K562 (cell line): Measurements from ENCODE around the gene NIFK. TPM values are rescaled to one million over a fixed set of nuclear protein-coding genes. Genes with fewer than 3 reads are reported as not detected.

ENCODE experiments used
- ATAC-seq: fragments of 200-7000 bp; cut with Tn5 transposase; 3 replicates; pipeline ENCODE4 v1.9.1; 2020; ENCODE audit warnings: moderate library complexity
- BruUV-seq: library from RNA; stranded (reverse); fragments of 400-500 nt; replicated peaks from 2 replicates; lab custom pipeline; 2021; lab: Mats Ljungman, UMichigan
- CTCF ChIA-PET: fragments of 300-600 bp; formaldehyde crosslinking; extraction: SDS; loops from one replicate; lab custom pipeline; 2021; ENCODE audit warnings: low intra/inter-chr PET ratio; lab: Yijun Ruan, JAX
- POLR2A ChIA-PET: fragments of 300-600, 350-650 bp; sonication (Branson Sonifier 250); formaldehyde crosslinking; extraction: SDS; loops from one replicate; lab custom pipeline; 2021; ENCODE audit warnings: antibody characterized with exemption, inconsistent platforms; lab: Yijun Ruan, JAX
- DNase-seq, 4 experiments: peaks; one replicate each; pipeline versions ENCODE4 v3.0.0 to v3.0.0-alpha.2; 2011 to 2018; ENCODE audit warnings: low spot score in 3 of 4, mixed read lengths in 3 of 4; ENCODE audit errors: extremely low read depth in 1 of 4
- FAIRE-seq: peaks from 2 replicates; lab custom pipeline; 2011; peaks lifted over from hg19 to GRCh38; lab: Jason Lieb, UNC
- H2AFZ ChIP-seq: 2 replicates; pipeline ENCODE4 v1.6.0; 2011; ENCODE audit warnings: low read depth, low read length, control low read depth, inconsistent platforms
- H3K27ac ChIP-seq: fragments of 200-600 bp; 3 replicates; pipeline ENCODE4 v1.8.0; 2011; ENCODE audit warnings: low read depth, mild to moderate bottlenecking, control low read depth, inconsistent platforms, low read length, moderate library complexity, mixed read lengths; ENCODE audit errors: extremely low read depth
- H3K27me3 ChIP-seq, 2 experiments: fragments of 300-600 bp in 1 of 2; 2 replicates in 1 of 2; 3 replicates in 1 of 2; pipeline versions ENCODE4 v1.6.0 to v1.8.0; 2011; ENCODE audit warnings: inconsistent platforms in 2 of 2, low read length in 2 of 2, mild to moderate bottlenecking in 1 of 2, mixed read lengths in 1 of 2, moderate library complexity in 1 of 2; ENCODE audit not compliant: control insufficient read depth in 2 of 2, insufficient read depth in 2 of 2
- H3K36me3 ChIP-seq: fragments of 300-600 bp; 3 replicates; pipeline ENCODE4 v1.8.0; 2011; ENCODE audit warnings: mild to moderate bottlenecking, low read length, inconsistent platforms; ENCODE audit not compliant: control insufficient read depth, insufficient read depth
- H3K4me1 ChIP-seq, 2 experiments: fragments of 200-600 bp in 1 of 2; replicated peaks in 1 of 2; 2 replicates in 1 of 2; 3 replicates in 1 of 2; pipeline versions ENCODE4 v1.5.1 to v1.8.0; 2011; ENCODE audit warnings: inconsistent platforms in 2 of 2, low read length in 2 of 2, mild to moderate bottlenecking in 1 of 2, mixed read lengths in 1 of 2, moderate library complexity in 1 of 2; ENCODE audit not compliant: control insufficient read depth in 2 of 2, insufficient read depth in 2 of 2
- H3K4me2 ChIP-seq: 2 replicates; pipeline ENCODE4 v1.6.1; 2011; ENCODE audit warnings: low read length, control low read depth, inconsistent platforms, mixed read lengths; ENCODE audit not compliant: insufficient read depth
- H3K4me3 ChIP-seq: fragments of 200-600 bp; sonication (generic), shearing (Covaris generic); 2 replicates; pipeline ENCODE4 v1.5.1; 2016; ENCODE audit warnings: control low read depth, inconsistent platforms
- H3K79me2 ChIP-seq: fragments of 200-600 bp; 3 replicates; pipeline ENCODE4 v1.8.0; 2011; ENCODE audit warnings: low read length, inconsistent platforms; ENCODE audit not compliant: control insufficient read depth, insufficient read depth
- H3K9ac ChIP-seq, 2 experiments: 2 replicates each; pipeline versions ENCODE4 v1.6.0 to v1.6.1; 2011; ENCODE audit warnings: low read depth in 2 of 2, low read length in 2 of 2, control low read depth in 1 of 2, inconsistent platforms in 1 of 2, mild to moderate bottlenecking in 1 of 2, mixed read lengths in 1 of 2; ENCODE audit not compliant: insufficient read depth in 1 of 2
- H3K9me1 ChIP-seq: one replicate; pipeline ENCODE4 v1.6.0; 2011; ENCODE audit warnings: inconsistent platforms, mild to moderate bottlenecking, low read length, moderate library complexity; ENCODE audit not compliant: control insufficient read depth, insufficient read depth
- H3K9me3 ChIP-seq: replicated peaks from 2 replicates; pipeline ENCODE4 v1.5.1; 2011; ENCODE audit warnings: low read depth, low read length, inconsistent platforms; ENCODE audit not compliant: control insufficient read depth, insufficient read depth
- H4K20me1 ChIP-seq: replicated peaks from 2 replicates; pipeline ENCODE4 v1.6.1; 2011; ENCODE audit warnings: low read length, inconsistent platforms, mixed read lengths; ENCODE audit not compliant: control insufficient read depth, insufficient read depth
- BCL6 ChIP-seq: fragments of 250-450 bp; sonication (Bioruptor Pico); IDR thresholded peaks from 2 replicates; pipeline ENCODE4 v1.4.0; 2020
- CCNT2 ChIP-seq: IDR thresholded peaks from 2 replicates; pipeline ENCODE4 v1.6.1; 2011; ENCODE audit warnings: borderline replicate concordance, low read depth, mild to moderate bottlenecking, moderate library complexity, mixed read lengths, low read length; ENCODE audit not compliant: insufficient read length; ENCODE audit errors: extremely low read depth
- EZH2 ChIP-seq: IDR thresholded peaks from 2 replicates; pipeline ENCODE4 v1.6.1; 2012; ENCODE audit warnings: low read depth, mild to moderate bottlenecking, inconsistent platforms, low read length, borderline replicate concordance
- MTF1 ChIP-seq: fragments of 250-450 bp; sonication (Bioruptor Pico); IDR thresholded peaks from 2 replicates; pipeline ENCODE4 v1.9.0; 2021; ENCODE audit warnings: moderate library complexity, mild to moderate bottlenecking, inconsistent platforms, borderline replicate concordance
- MXI1 ChIP-seq: IDR thresholded peaks from 2 replicates; pipeline ENCODE4 v1.6.1; 2011; ENCODE audit warnings: low read depth, mild to moderate bottlenecking, improper control_type of control experiment, low read length
- NBN ChIP-seq: fragments of 450-650 bp; IDR thresholded peaks from 2 replicates; pipeline ENCODE4 v1.6.1; 2016; ENCODE audit warnings: low read depth, mild to moderate bottlenecking
- NCOA6 ChIP-seq: fragments of 450-650 bp; IDR thresholded peaks from 2 replicates; pipeline ENCODE4 v1.6.1; 2017; ENCODE audit warnings: mild to moderate bottlenecking
- NELFE ChIP-seq: IDR thresholded peaks from 2 replicates; pipeline ENCODE4 v1.6.1; 2011; ENCODE audit warnings: mild to moderate bottlenecking; ENCODE audit not compliant: insufficient read depth, insufficient read length
- NFE2 ChIP-seq: IDR thresholded peaks from 2 replicates; pipeline ENCODE4 v1.6.1; 2014; ENCODE audit warnings: antibody characterized with exemption, low read depth
- NFE2L1 ChIP-seq: fragments of 450-650 bp; IDR thresholded peaks from 2 replicates; pipeline ENCODE4 v1.6.1; 2016; ENCODE audit warnings: missing genetic modification characterization, low read depth, mild to moderate bottlenecking, missing compliant biosample characterization, moderate library complexity, borderline replicate concordance
- RBM15 ChIP-seq: fragments of 200-400 bp; formaldehyde crosslinking; IDR thresholded peaks from 2 replicates; pipeline ENCODE4 v1.6.1; 2018; ENCODE audit warnings: mild to moderate bottlenecking, low read length, moderate library complexity; ENCODE audit not compliant: insufficient read depth
- SAP30 ChIP-seq: fragments of 200-600 bp; sonication (generic); IDR thresholded peaks from 2 replicates; pipeline ENCODE4 v1.6.1; 2012; ENCODE audit warnings: borderline replicate concordance, low read depth, mild to moderate bottlenecking, moderate library complexity, low read length, control low read depth, inconsistent platforms; ENCODE audit not compliant: insufficient read depth, poor library complexity, severe bottlenecking
- SLC30A9 ChIP-seq: fragments of 250-450 bp; sonication (Bioruptor Pico); IDR thresholded peaks from 2 replicates; pipeline ENCODE4 v1.8.0; 2022; ENCODE audit warnings: mild to moderate bottlenecking, moderate library complexity
- SNIP1 ChIP-seq: fragments of 450-650 bp; IDR thresholded peaks from 2 replicates; pipeline ENCODE4 v1.7.1; 2017; ENCODE audit warnings: low read depth, mild to moderate bottlenecking
- SREBF2 ChIP-seq: sonication (generic); formaldehyde crosslinking; IDR thresholded peaks from 2 replicates; pipeline ENCODE4 v1.4.0; 2020; ENCODE audit warnings: mild to moderate bottlenecking, missing genetic modification reagents
- TBL1XR1 ChIP-seq, 2 experiments: IDR thresholded peaks; 2 replicates each; pipeline ENCODE4 v1.6.1; 2012; ENCODE audit warnings: improper control_type of control experiment in 2 of 2, low read length in 2 of 2, mild to moderate bottlenecking in 1 of 2
- TEAD1 ChIP-seq, 2 experiments: fragments of 450-650 bp in 1 of 2; sonication (generic) in 1 of 2; formaldehyde crosslinking; IDR thresholded peaks; 2 replicates each; pipeline versions ENCODE4 v1.4.0 to v1.8.0; 2020 to 2022; ENCODE audit warnings: mild to moderate bottlenecking in 2 of 2, missing genetic modification reagents in 1 of 2
- ZNF77 ChIP-seq: fragments of 250-450 bp; sonication (Bioruptor Pico); IDR thresholded peaks from 2 replicates; pipeline ENCODE4 v1.5.0; 2020
- WGBS: fragments of 100-300 bp; shearing (Covaris generic); methylation state at CpG from one replicate; pipeline ENCODE4 v1.1.6; 2016; ENCODE audit warnings: low coverage, mixed read lengths; ENCODE audit not compliant: insufficient coverage; ENCODE audit errors: missing lambda C conversion rate; 5-methylcytosine and 5-hydroxymethylcytosine counted together
- in situ Hi-C: fragments of 300-500 bp; cut with MboI; formaldehyde crosslinking; loops from 4 replicates; pipeline ENCODE4 v1.15.0; 2018; ENCODE audit warnings: inconsistent platforms, mixed read lengths
- intact Hi-C: fragments of 100-400 bp; cut with micrococcal nuclease; formaldehyde crosslinking; loops from 2 replicates; pipeline ENCODE4 v1.14.2; 2022
- polyA plus RNA-seq, 8 experiments: library from polyadenylated mRNA; depleted of rRNA in 4 of 8; stranded (reverse) in 5 of 8; unstranded in 3 of 8; fragments of >200 nt; fragmentation: Nextera tagmentation in 2 of 8; fragmentation: Illumina TruSeq in 1 of 8; extraction: Ambion mirVana in 2 of 8; extraction: Trizol in 1 of 8; gene quantifications; 2 replicates each; pipeline versions ENCODE4 v1.2.1 to v1.2.3, GENCODE V29; 2011 to 2014; ENCODE audit warnings: inconsistent platforms in 1 of 8, missing spikeins in 1 of 8
- total RNA-seq, 7 experiments: library from RNA; depleted of rRNA in 6 of 7; stranded (reverse); fragments of >200 nt in 6 of 7; fragmentation: Illumina TruSeq in 2 of 7; extraction: Trizol in 2 of 7; gene quantifications; 2 replicates each; pipeline versions ENCODE4 v1.2.1 to v1.2.3, GENCODE V29; 2011 to 2021; ENCODE audit warnings: low replicate concordance in 1 of 7
- TF ChIP-seq, protein P1 (sequence below): fragments of 250-450 bp; sonication (Bioruptor Pico); IDR thresholded peaks from 2 replicates; pipeline ENCODE4 v1.8.0; 2021; ENCODE audit warnings: mild to moderate bottlenecking, moderate library complexity
- TF ChIP-seq, protein P2 (sequence below): sonication (generic); formaldehyde crosslinking; IDR thresholded peaks from 2 replicates; pipeline ENCODE4 v1.8.0; 2022; ENCODE audit warnings: mild to moderate bottlenecking, low read depth, missing genetic modification reagents

Gene NIFK
- total and polyA plus RNA-seq, 9 of the 15 experiments (the other 6 are each of a cell fraction or from before 2014, with no cell fraction given) = 60.2 to 426 (median 183) TPM

DNA sequence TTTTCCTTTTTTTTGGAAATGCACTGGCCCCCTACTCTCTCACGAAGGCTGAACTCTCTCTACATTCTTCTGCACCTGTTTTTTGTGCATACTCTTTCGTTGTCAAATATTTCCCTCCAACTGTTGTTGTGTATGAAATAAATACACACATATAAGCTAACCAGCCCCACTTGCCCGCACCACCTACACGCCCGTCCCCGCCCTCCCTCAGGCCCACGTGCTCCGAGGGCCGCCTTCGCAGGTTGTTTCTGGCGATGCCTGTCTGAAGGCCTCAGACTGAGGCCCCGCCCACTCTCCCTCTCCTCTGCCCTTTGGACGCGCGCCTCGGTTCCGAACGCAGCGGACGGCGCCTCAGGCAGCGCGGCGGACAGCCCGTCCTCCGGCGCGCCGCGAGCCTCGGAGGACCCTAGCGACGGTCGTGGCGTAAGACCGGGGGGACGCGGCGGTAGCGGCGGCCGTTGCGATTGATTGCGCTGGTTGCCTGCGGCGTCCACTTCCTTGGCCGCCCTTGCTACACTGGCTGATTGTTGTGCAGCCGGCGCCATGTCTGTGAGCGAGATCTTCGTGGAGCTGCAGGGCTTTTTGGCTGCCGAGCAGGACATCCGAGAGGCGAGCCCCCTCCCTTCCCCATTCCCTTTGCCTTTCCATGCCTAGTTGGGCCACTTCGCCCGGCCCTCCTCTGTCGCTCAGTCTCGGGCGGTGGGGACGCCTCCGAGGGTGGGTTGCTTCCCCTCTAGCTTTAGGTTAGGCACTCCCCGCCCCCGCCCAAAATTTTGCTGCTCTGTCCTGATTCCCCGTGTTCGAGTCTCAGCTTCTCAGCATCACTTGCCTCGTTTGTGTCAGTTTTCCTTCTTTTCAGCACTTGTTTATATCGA is 18.8 kb upstream of the NIFK start, which contains the start of gene TSN:
Gene TSN, plus strand, starts transcription at position 415 of the 875 bp plus-strand sequence. Its CDS starts 129 bp downstream, at position 544.
- 0% methylated on average over 52 of the region's 67 CpGs for WGBS
- CTCF ChIA-PET = no interaction called here
- H3K4me1 ChIP-seq = peaks cover 0 to 3% of the 10 kb centered on the region in 2 experiments; a peak in 3 of 5 replicates
- H3K9me1 ChIP-seq = no peaks in the 10 kb centered on the region
- no peaks in the 10 kb centered on the region for H3K9me3 ChIP-seq
- intact Hi-C loops = no loop called here
- peaks cover 34% of the 10 kb centered on the region for H3K36me3 ChIP-seq
- H3K4me2 ChIP-seq = peak within 1 kb of the TSS; percentile 87
- in situ Hi-C loops = loop anchor here (10.0 kb wide), 1 partner anchor 361 kb away; no protein-coding TSS in a partner anchor
- FAIRE-seq (peak; percentile 80), ATAC-seq (peak; percentile 99), DNase-seq (peak; percentile 93 to 100 (median 94))
- H4K20me1 ChIP-seq = no peaks in the 10 kb centered on the region
- peak within 1 kb of the TSS; percentile 87 for H3K27ac ChIP-seq
- H3K4me3 ChIP-seq = peak within 1 kb of the TSS; percentile 96
- H2AFZ ChIP-seq = peak within 1 kb of the TSS; percentile 84
- no TSS peak for BruUV-seq
- H3K27me3 ChIP-seq = no peaks in the 10 kb centered on the region
- peak within 1 kb of the TSS; percentile 88 to 98 for H3K9ac ChIP-seq
- peaks cover 41% of the 10 kb centered on the region for H3K79me2 ChIP-seq
- POLR2A ChIA-PET = interaction anchor here (0.6 to 2.5 kb wide), 4 partner anchors 8 to 224 kb away, joined by 3 to 15 read pairs (median 4); partner anchors contain the start of gene RNU4ATAC
- TF ChIP-seq, protein P1, sequence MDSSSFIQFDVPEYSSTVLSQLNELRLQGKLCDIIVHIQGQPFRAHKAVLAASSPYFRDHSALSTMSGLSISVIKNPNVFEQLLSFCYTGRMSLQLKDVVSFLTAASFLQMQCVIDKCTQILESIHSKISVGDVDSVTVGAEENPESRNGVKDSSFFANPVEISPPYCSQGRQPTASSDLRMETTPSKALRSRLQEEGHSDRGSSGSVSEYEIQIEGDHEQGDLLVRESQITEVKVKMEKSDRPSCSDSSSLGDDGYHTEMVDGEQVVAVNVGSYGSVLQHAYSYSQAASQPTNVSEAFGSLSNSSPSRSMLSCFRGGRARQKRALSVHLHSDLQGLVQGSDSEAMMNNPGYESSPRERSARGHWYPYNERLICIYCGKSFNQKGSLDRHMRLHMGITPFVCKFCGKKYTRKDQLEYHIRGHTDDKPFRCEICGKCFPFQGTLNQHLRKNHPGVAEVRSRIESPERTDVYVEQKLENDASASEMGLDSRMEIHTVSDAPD (CRISPR knock-in tag) = no peak
- TF ChIP-seq BCL6 = no peak
- TF ChIP-seq EZH2 = no peak
- peak; percentile 13 to 60; a peak in 2 of 4 replicates for TF ChIP-seq TEAD1 (CRISPR knock-in tag; IDR thresholded peaks at IDR 0.05)
- no peak for TF ChIP-seq ZNF77 (CRISPR knock-in tag)
- no peak for TF ChIP-seq NCOA6
- no peak for TF ChIP-seq NBN
- 0 out of 4 replicates have a peak, but pooled peaks of 1 of the 2 experiments have one; percentile 10 for TF ChIP-seq TBL1XR1 (IDR thresholded peaks at IDR 0.05; ENCODE audit: low read length in 2 of 2)
- no peak for TF ChIP-seq SLC30A9 (CRISPR knock-in tag)
- peak; percentile 78 for TF ChIP-seq CCNT2
- TF ChIP-seq SAP30 = peak; percentile 77
- no peak for TF ChIP-seq SREBF2 (CRISPR knock-in tag)
- TF ChIP-seq MXI1 = peak; percentile 98
- no peak for TF ChIP-seq RBM15
- no peak for TF ChIP-seq SNIP1
- TF ChIP-seq NELFE = no peak
- TF ChIP-seq, protein P2, sequence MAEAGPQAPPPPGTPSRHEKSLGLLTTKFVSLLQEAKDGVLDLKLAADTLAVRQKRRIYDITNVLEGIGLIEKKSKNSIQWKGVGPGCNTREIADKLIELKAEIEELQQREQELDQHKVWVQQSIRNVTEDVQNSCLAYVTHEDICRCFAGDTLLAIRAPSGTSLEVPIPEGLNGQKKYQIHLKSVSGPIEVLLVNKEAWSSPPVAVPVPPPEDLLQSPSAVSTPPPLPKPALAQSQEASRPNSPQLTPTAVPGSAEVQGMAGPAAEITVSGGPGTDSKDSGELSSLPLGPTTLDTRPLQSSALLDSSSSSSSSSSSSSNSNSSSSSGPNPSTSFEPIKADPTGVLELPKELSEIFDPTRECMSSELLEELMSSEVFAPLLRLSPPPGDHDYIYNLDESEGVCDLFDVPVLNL (CRISPR knock-in tag) = peak; percentile 84; the same call in 1 of the 2 replicates
- TF ChIP-seq MTF1 (CRISPR knock-in tag) = no peak
- TF ChIP-seq NFE2L1 = no peak
- peak; percentile 97 for TF ChIP-seq NFE2
